Loucy (cell line): ENCODE results near the gene CDYL.
A peak's percentile ranks its signal among the peaks of the same experiment; 100 is the strongest.

ENCODE experiments used
- EZH2phosphoT487 ChIP-seq: fragments of 200-600 bp; IDR thresholded peaks from 2 replicates; pipeline ENCODE4 v1.6.1; 2018; ENCODE audit warnings: antibody characterized with exemption, mild to moderate bottlenecking, moderate library complexity, borderline replicate concordance
- TF ChIP-seq, protein P1 (sequence below): fragments of 200-600 bp; sonication (generic); conservative IDR thresholded peaks from 2 replicates; pipeline ENCODE4 v1.5.1; 2014; ENCODE audit warnings: mild to moderate bottlenecking, antibody characterized with exemption, low read length

DNA sequence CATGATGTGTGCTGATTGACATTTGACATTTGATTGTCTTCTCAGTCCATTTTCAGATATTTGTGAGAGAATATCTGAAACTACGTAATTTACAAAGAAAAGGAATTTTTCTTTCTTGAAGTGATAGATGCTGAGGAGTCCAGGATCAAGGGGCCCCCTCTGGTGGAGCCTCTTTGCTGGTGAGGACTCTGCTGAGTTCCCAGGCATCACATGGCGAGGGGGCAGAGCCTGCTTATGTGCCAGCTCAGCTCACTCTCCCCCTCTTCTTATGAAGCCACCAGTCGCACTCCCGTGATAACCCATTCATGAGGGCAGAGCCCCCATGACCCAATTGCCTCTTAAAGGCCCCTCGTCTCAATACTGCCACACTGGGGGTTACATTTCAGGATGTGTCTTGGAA lies 136.4 kb downstream of the CDYL start:
- TF ChIP-seq, protein P1, sequence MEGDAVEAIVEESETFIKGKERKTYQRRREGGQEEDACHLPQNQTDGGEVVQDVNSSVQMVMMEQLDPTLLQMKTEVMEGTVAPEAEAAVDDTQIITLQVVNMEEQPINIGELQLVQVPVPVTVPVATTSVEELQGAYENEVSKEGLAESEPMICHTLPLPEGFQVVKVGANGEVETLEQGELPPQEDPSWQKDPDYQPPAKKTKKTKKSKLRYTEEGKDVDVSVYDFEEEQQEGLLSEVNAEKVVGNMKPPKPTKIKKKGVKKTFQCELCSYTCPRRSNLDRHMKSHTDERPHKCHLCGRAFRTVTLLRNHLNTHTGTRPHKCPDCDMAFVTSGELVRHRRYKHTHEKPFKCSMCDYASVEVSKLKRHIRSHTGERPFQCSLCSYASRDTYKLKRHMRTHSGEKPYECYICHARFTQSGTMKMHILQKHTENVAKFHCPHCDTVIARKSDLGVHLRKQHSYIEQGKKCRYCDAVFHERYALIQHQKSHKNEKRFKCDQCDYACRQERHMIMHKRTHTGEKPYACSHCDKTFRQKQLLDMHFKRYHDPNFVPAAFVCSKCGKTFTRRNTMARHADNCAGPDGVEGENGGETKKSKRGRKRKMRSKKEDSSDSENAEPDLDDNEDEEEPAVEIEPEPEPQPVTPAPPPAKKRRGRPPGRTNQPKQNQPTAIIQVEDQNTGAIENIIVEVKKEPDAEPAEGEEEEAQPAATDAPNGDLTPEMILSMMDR = 0 out of 2 replicates have a peak, but pooled peaks have one; percentile 17
- no peak for TF ChIP-seq EZH2phosphoT487
